GM03348 (cell line): ENCODE data around the gene PDLIM4.
A peak's percentile ranks its signal among the peaks of the same experiment; 100 is the strongest.

Experiments used
- DNase-seq: peaks from one replicate; pipeline ENCODE4 v3.0.0; 2012; ENCODE audit warnings: low spot score

PDLIM4 gene, protein sequence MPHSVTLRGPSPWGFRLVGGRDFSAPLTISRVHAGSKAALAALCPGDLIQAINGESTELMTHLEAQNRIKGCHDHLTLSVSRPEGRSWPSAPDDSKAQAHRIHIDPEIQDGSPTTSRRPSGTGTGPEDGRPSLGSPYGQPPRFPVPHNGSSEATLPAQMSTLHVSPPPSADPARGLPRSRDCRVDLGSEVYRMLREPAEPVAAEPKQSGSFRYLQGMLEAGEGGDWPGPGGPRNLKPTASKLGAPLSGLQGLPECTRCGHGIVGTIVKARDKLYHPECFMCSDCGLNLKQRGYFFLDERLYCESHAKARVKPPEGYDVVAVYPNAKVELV

DNA sequence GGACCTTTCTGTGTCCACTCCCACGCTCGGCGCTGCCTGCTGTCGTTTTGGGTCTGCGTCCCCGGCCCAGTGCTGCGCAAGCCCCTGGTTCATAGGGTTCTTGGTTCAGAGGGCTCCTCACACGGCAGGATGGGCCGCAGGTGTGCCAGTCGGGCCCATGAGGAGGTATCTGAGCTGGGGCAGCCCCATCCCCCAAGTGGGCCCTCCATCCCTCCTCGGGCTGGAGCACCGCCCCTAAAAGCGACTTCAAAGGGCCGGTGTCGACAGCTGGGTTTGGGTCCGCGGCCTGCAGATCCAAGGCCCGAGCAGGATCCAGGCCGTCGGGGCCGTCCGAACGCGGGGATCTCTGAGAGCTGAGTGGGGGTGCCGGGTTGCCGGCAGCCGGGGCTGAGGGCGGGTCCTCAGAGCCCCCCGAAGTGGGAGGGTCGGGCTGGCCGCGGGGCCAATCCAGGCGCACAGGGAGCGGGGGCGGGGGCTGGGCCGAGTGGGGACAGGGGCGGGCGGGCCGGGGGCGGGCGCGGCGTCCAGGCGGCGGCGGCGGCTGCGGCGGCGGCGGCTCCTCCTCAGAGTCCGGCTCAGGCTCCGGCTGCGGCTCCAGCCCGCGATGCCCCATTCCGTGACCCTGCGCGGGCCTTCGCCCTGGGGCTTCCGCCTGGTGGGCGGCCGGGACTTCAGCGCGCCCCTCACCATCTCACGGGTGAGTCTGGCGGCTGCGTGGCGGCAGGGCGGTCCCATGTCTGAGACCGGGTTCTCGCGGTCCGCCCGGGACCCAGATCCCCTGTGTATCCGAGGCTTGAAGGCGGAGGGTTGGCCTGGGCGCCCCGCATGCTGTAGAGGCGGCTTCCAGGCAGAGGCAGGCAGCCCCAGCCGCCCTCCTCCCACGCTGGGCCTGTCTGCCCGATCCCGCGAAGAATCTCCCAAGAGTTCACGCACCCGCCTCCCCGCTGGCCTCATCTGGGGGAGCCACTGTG is at the start of gene PDLIM4:
Gene PDLIM4 (plus strand): TSS at position 566 of the 971 bp plus-strand sequence. CDS start 39 bp downstream, at position 605.
- DNase-seq: peak; percentile 92

DNA sequence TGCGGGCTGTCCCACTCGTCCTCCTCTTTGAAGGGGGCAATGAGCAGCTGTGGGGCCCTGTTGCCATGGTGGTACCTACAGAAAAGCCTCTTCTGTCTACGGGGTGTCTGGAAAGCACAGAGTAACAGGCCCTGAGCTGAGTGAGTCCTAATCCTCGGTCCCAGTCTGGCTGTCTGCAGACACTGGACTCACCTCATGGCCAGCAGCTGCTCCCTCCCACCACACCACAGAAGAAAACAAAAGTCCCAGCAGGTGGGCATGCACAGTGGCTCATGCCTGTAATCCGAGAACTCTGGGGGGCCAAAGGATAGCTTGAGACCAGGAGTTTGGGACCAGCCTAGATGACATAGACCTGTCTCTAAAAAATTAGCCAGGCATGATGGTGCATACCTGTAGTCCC is 49.7 kb upstream of the PDLIM4 start:
- no peak for DNase-seq

DNA sequence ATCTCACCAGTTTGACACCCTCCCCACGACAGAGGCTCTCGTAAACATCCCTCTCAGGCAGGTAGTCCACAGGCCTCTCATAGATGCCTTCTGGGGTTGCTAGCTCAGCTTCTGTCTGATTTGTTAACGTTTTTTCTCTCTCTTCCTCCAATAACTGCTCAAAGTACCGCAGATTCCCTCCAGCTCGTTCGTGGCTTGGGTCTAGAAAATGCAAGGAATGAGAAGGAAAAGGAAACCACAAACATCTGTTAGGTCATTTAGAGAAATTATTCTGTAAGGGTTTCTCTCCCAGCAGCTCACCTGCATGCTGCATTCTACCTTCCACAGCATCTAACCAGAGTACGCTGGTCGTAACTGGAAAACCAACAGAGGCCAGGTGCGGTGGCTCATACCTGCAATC is 48.4 kb upstream of the PDLIM4 start:
- no peak for DNase-seq

DNA sequence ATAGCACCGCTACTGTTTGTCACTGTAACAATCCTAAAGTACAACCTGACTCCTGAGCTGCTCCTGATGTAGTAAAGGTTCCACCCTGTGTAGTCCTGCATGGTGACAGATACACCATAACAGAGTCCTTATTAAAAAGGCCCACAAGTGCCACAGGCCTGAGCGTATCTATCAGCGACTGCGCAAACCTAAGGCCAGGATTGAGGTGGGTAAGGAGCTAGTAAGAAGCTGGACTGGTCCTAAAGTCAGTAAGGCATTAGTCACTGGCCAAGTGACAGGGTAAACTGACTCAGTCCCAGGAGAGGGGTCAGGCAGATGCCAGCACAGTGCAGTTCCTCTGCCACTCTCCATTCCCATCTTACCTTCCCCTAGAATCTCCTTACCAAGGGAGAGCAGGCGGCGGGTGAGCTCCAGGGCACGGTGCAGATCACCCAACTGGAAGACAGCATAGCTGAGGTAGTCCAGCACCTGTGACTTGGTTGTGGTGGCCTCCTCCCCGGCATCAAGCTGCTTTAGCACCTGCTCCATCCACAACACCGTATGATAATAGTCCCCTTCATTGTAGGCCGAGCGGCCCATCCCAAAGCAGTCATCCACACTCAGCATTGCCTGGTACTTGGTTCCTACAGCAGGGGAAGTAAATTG is 47.5 kb upstream of the PDLIM4 start:
- DNase-seq: no peak

DNA sequence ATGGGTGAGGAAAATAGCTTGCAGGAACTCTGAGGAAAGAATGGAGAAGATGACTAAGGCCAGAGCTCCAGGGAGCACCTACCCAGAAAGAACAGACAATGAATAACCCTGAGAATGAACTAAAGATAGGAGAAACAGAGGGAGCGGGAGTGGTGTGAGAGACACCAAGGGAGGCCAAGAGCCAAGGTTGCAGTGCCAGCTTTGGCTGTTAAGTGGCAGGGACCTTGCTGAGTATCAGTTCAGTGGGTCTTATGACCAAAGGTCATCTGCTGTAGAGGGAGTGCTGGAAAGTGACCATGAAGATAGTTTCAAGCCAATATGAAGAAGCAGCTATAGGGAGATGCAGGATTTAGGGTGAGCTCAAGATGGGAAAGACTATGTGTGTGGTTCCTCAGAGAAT is 46.6 kb upstream of the PDLIM4 start:
- no peak for DNase-seq

DNA sequence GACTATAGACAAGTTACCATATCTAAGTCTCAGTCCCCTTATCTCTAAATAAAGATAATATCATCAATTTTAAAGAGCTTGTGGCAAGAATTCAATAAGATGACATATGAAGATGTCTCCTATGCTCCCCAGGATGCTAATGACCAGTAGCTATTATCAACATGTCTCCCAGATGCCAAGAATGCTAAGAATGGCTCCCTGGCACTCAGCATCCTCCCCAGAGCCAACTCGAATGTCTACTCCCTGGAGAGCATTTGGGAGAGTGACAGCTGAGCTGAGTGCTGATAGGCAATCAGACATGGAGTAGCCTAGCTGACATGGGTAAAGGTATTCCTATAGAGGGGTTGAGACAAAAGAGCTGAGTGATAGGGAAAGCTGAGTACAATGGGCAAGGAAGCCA is 45.7 kb upstream of the PDLIM4 start:
- DNase-seq: peak; percentile 32

DNA sequence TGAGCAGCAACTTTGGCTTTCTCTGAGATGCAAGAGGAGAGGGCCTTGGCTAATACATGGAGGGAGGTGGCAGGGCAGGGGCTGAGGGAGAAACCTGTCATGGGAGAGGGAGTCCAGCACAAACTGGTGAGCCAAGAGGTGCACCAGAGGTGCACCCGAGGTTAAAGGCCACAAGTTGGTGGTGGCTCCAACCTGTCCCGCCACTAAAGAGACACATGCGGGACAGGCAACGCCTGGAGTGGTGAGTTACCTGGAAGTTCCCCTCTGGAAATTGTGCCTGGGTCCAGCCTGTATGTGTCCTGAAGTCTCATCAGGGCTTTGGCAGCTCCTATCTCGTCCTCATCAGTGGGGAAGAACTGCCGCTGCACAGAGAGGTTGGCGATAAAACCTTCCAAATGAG is 43.8 kb upstream of the PDLIM4 start:
- DNase-seq: no peak

DNA sequence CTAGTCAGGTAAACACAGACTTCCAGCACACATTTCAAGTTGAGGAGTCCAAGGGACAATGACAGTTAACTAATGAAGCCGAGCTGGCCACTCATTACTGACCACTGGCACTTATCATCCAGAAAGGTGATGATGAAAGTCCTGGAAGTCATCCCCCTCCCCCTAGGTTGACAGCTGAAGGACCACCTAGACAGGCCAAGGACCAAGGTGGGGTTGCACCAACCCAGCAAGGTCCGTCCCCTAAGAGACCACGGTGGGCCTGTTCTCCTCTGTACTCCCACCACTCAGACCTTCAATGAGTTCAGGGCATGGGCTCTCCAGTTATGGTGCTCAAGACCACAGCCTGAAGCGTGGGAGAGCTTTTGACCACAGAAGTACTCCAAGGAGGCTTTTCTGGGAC is 43.0 kb upstream of the PDLIM4 start:
- no peak for DNase-seq

DNA sequence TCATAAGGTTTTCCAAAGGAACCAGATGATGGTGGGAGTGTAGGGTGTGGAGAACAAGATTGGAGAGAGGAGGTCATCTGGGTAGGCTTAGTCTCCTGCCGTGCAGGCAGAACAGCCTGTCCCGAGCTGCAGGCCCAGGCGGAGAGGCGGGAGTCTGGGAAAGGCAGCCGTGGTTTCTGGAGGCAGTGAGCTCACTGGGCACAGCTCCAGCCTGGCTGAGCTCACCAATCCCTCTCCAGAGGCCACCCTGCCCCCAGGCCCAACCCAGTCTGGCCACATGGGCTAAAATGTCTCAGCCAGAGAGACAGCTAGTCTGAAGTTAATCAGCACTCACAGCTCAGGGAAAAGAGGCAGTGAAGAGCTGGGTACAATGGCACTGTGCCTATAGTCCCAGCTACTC is 42.2 kb upstream of the PDLIM4 start:
- peak; percentile 97 for DNase-seq

DNA sequence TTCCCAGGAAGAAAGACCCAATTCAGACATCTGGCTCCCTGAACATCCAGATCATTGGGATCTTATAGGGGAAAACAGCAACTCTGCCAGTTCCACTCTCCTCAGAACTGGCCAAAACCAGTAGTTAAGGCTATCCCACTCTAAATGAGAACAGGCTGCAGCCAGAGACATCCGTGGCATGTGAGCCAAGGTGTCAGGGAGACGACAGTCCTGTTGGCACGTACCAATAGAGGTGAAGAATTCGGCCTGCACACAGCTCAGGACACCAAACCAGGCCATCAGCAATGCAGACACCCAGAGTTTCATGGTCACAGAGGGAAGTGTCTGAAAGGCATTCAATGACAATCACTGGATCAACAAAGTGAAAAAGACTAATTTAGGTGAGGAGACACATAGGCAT is 39.2 kb upstream of the PDLIM4 start:
- DNase-seq: no peak

DNA sequence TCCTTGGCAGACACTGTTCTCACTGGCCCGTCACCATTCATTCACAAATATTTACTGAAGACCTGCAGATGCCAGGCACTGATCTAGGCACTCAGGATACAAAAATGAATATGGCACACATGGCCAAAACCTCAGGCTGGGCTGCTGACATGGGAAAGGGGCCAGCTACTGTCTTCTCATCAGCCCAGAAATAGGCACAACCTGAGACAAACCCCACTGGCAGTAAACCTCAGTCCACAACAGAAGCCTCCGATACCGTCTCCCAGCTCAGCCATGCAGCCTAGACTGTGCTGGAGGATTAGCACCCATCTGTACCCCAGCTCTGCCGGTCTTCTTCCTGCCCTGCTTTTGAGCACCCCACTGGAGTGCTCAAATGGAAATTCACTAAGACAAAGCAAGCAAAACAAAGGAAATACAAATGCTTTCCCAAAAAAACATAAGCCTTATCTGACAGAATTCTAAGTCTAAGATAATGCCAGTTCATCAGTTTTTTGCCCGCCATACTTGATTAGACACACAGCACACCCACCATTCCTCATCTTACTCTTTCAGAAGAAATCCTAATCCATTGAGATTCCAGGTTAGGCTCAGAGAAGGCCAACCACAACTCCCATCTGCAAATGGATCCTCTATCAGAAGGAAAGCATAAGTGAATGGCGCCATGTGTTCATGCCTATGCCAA is 38.1 kb upstream of the PDLIM4 start:
- no peak for DNase-seq

DNA sequence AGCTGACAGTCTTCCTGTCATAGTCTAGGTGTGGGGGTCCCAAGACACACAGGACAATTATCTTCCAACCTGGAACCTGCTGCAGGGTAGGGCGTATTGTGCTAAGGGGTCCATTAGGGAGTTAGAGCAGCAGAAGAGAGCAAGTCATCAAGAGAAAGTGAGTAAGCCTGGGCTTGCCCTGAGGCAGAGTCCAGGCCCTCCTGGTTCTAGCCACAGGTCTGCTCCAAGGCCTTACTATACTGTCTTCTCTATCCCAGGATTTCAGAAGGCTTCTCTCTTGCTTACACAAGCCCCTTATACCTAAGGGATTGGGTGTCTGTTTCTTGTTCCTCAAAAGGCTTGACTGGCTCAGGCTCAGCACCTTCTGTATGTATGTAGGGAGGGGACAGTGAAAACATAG is 37.5 kb upstream of the PDLIM4 start:
- no peak for DNase-seq

DNA sequence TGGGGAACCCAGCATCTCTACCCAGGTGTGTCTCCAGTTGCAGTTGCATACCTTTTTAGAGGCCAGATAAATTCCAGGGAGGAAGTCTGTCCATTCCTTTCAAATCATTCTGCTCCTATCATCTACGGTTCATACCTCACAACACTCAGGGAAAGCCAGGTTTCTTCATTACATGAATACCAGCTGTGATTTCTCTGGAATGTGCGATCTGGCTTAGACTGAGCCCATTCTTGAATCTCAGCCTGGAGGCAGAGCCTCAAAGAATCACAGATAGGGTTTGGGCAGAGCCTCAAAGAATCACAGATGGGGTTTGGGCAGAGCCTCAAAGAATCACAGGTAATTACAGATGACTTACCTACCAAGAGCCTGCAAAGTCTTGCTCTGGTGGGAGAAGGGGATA is 37.0 kb upstream of the PDLIM4 start:
- peak; percentile 47 for DNase-seq

DNA sequence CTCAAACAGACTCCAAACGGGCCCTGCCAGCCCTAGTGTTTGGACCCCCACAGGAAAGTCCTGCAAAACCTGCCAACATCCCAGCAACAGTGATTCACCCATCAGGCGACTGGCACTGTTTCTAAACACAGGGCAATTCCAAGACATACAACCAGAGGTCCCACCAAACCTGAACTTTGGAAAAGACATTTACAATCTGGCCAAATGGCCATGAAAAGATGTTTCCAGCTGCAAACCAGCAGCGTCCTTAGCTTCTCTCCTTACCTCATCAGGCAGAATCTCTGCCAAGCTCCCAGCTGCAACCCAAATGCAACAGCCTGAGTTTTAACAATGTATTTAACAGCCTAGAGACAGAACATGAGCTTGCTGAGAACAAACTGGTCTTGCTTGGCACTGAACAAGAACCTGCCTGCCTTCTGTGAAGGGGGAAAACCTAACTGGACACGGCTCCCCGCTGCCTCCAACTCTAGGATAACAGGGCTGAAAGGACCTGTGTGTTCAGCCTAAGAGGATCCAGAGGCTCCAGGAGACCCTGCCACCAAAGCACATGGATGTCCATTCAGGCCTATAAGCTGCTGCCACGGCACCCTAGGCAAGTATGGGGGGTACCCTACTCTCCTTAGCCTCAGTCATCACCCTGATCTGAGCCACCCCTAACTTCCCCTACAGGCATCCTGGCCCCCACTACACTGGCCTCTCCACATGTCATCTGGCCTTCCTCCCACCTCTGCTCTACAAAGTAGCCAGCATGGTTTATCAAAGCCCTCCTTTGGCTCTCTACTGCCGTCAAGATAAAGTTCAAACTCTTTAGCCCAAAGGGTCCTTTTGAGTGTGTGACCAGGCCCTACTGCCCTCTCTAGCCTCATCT is 35.5 kb upstream of the PDLIM4 start:
- DNase-seq: peak; percentile 76

DNA sequence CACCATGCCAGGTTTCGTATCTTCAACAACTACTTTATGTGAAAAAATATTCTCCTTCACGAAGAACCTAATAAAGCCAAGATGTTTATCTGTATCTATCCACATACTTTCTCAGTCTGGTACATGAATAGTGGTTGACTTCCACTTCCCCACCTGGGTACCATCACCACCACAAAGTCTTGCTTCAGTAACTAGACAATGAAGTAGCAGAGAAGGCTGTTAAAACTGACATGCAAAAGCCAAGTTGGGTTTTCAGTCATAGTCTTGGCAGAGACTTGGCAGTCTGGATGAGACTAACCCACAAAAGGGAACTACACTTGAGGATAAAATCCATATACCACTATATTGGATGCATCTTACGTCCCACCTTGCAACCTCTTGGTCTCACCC is 34.9 kb upstream of the PDLIM4 start:
- no peak for DNase-seq

DNA sequence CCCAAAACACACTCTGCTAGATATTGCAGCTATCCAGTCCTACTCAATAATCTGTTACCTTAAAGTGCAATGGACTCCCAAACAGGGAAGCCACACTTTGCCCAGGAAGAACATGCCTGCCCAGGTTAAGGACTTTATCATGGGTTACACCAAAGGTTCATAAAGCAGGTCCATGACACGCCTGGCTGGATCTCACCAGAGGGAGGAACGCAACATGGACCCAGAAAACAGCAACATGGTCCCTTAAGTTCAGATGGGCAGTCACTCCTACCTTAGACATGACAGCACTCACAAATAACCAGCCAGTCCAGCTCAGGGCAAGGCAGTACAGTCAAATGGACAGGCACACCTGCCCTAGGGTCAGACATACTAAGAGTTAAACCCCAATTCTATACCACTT is 33.6 kb upstream of the PDLIM4 start:
- no peak for DNase-seq

DNA sequence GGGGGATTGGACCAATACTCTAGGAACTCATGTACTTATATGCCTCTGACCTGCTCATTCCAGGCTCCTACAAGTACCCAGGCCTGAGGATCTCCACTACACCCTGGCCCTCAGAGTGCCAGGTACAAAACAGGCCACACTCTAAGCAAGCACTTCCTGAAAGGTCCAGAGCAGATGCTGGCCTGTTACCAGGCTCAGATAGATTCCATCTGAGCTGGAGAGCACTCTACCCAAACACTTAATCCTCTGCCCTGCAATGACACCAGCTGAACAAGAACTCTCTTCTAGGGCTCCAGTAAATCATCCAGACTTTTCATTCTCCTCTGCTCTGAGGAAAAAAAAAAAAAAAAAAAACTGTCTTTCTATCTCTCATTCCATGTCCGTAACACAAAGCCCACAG is 32.8 kb upstream of the PDLIM4 start:
- DNase-seq: peak; percentile 46

DNA sequence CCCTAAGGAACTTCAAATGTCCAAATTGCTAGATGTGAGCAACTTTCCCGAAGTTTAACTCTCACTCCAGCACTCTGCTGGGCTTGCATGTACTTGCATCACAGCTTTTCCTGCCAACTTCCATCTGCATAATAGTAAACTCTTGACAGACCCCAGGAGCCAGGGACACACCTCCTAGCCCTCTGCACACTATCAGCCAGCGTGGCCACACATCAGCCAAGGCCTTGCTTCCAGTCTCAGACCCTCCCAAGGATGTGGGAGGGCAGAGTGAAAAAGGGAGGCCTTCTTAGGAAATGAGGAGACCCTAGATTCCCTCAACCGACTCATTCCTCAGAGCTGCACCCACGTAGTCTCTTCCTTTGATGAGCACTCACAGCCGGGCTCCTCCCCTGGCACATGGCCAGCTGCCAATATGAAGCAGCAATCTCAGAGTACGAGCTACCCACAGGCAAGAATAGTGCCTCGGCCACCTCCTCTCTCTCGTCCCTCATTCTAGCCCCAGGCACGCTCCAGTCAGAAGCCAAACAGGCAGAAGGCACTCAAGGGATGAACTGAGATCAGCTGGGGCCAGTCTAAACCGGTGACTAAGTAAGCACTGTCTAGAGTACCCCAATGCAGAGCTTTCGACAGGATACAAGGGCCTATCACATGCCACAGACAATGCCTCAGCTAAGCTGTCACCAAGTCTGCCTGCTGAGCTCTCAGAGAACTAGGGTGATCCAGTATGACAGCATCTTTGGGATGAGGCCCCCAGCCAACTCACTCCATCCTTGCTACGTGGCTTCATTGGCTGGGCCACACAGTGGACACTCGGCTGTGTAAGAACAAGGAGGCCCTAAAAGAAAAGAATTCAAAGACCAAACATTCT is 32.1 kb upstream of the PDLIM4 start:
- peak; percentile 74 for DNase-seq

DNA sequence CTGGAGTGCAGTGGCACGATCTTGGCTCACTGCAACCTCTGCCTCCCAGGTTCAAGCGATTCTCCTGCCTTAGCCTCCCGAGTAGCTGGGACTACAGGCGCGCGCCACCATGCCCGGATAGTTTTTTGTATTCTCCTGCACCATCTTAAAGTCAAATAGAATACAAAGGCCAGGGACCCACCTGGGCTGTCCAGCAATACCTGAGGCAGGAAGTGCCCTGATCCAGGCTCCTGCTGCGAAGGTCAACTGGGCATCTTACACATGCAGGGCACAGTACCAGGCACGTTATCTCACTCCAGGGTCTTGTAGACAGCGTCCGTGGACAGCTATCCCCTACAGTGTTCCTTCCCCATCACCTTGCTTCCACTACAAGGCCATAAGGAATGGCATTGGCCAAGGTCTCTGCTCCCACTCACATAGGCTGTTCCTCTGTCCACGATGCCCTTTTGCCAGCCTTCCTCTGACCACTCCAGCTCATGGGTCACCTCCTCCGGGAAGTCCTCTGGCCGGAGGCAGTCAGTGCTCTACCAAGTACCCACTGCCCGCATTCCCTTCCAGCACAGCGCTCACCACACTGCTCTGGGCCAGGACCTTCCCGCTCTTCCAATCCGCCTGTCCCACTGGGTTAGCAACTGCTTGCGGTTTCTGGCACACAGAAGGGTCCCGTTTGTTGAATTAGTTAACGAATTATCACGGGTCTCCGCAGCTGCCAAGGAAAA is 30.8 kb upstream of the PDLIM4 start:
- peak; percentile 40 for DNase-seq

DNA sequence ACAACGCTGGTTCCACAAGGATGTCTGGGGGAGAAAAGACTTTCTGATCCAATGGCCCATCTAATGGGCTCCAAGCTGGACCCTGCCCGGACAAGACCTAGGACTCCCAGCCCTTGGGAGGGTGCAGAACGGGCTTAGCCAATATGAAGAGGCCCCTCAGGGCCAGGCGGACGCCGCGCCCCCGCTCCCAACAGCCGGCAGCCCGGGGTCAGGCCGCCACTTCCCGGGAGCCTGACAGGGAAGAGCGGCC is 30.3 kb upstream of the PDLIM4 start:
- no peak for DNase-seq
